Testis (tissue), 3 donors: ENCODE data around the gene CACNB2. TPM values are rescaled to one million over a fixed set of nuclear protein-coding genes. Genes with fewer than 3 reads are reported as not detected.

Experiments
- DNase-seq: peaks from one replicate; pipeline ENCODE4 v3.0.0-alpha.2; 2019
- H3K27ac ChIP-seq, 2 donors: fragments of 200-600 bp; sonication (generic); one replicate each; pipeline ENCODE4 v1.5.1; 2019
- H3K27me3 ChIP-seq: fragments of 200-600 bp; sonication (generic); one replicate; pipeline ENCODE4 v1.5.1; 2019
- H3K36me3 ChIP-seq: fragments of 200-600 bp; sonication (generic); one replicate; pipeline ENCODE4 v1.5.1; 2017; ENCODE audit warnings: low read depth; ENCODE audit errors: missing control alignments
- H3K4me1 ChIP-seq: fragments of 200-600 bp; sonication (generic); one replicate; pipeline ENCODE4 v1.5.1; 2019
- H3K4me3 ChIP-seq, 2 donors: fragments of 200-600 bp; sonication (generic); one replicate each; pipeline ENCODE4 v1.5.1; 2017 to 2019
- H3K9me3 ChIP-seq: fragments of 200-600 bp; sonication (generic); one replicate; pipeline ENCODE4 v1.5.1; 2017
- CTCF ChIP-seq, 3 experiments: fragments of 450-650 bp in 2 of 3; fragments of 200-600 bp in 1 of 3; sonication (generic) in 1 of 3; IDR thresholded peaks; one replicate each; pipeline ENCODE4 v1.5.1; 2016 to 2019; ENCODE audit warnings: antibody characterized with exemption in 3 of 3, mild to moderate bottlenecking in 2 of 3, moderate library complexity in 1 of 3
- POLR2A ChIP-seq: fragments of 450-650 bp; IDR thresholded peaks from one replicate; pipeline ENCODE4 v1.6.1; 2017; ENCODE audit warnings: antibody characterized with exemption, mild to moderate bottlenecking, moderate library complexity
- WGBS, 2 donors: methylation state at CpG; one replicate each; pipeline ENCODE4 v1.1.5; 2018; 5-methylcytosine and 5-hydroxymethylcytosine counted together
- intact Hi-C: fragments of 100-400 bp; cut with DNase I; formaldehyde crosslinking; loops from one replicate; pipeline ENCODE4 v1.15.1; 2023; ENCODE audit warnings: low total_unique reads
- polyA plus RNA-seq: library from polyadenylated mRNA; stranded (reverse); fragments of 350-450 nt; fragmentation: Illumina TruSeq; extraction: RNeasy Lipid Tissue Mini Kit (QIAGEN cat#74804); gene quantifications from one replicate; pipeline ENCODE4 v1.2.3, GENCODE V29; 2014; ENCODE audit warnings: low read depth, low replicate concordance; ENCODE audit not compliant: insufficient read depth
- total RNA-seq, 2 donors: library from RNA; depleted of rRNA; stranded (reverse); fragments of >200 nt; gene quantifications; one replicate each; pipeline ENCODE4 v1.2.3, GENCODE V29; 2016

The CACNB2 gene
- total and polyA plus RNA-seq, 3 donors from 2014 or later, result 1.3 to 4.8 (median 1.4) TPM

DNA sequence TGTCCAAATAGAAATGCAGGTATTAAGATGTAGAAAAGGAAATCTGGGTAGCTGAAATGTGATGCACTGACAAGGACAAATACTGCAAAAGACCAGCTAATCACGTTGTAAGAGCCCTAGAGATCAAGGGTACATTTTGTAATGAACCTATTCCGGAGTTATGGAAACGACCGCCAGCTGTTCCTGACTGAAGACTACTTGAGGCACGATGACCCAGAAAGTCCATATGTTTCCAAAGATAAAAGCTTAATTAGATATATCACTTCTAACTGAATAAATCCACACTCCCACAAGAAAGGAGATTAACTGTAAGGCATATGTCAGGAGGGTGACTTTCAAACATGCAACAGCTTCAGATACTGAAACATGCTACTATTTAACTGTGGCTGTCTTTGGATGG is 257.7 kb downstream of the CACNB2 start:
- no peak for TF ChIP-seq POLR2A
- no peak for TF ChIP-seq CTCF (IDR thresholded peaks at IDR 0.05)
- 37 to 65% methylated on average over 5 of the region's 5 CpGs for WGBS, 2 donors
- Histone ChIP-seq H3K4me3 (no peak overlapping the region), H3K27me3 (no peaks in the 10 kb centered on the region), H3K36me3 (no peaks in the 10 kb centered on the region), H3K9me3 (no peaks in the 10 kb centered on the region), H3K4me1 (peaks cover 2% of the 10 kb centered on the region), H3K27ac (no peak overlapping the region)
- intact Hi-C loops, result no loop called here
- no peak for DNase-seq

GRCh38 chr10:18399158-18399557 is 258.9 kb downstream of the CACNB2 start:
- no peaks in the 10 kb centered on the region for H3K9me3 ChIP-seq
- intact Hi-C loops, result no loop called here
- H3K27me3 ChIP-seq, result no peaks in the 10 kb centered on the region
- H3K4me3 ChIP-seq, result no peak overlapping the region
- TF ChIP-seq POLR2A (no peak), CTCF (IDR thresholded peaks at IDR 0.05) (no peak)
- 95 to 97% methylated on average over 3 of the region's 3 CpGs for WGBS, 2 donors
- DNase-seq, result no peak
- no peaks in the 10 kb centered on the region for H3K36me3 ChIP-seq
- H3K27ac ChIP-seq, result no peak overlapping the region
- H3K4me1 ChIP-seq, result peaks cover 2% of the 10 kb centered on the region

DNA sequence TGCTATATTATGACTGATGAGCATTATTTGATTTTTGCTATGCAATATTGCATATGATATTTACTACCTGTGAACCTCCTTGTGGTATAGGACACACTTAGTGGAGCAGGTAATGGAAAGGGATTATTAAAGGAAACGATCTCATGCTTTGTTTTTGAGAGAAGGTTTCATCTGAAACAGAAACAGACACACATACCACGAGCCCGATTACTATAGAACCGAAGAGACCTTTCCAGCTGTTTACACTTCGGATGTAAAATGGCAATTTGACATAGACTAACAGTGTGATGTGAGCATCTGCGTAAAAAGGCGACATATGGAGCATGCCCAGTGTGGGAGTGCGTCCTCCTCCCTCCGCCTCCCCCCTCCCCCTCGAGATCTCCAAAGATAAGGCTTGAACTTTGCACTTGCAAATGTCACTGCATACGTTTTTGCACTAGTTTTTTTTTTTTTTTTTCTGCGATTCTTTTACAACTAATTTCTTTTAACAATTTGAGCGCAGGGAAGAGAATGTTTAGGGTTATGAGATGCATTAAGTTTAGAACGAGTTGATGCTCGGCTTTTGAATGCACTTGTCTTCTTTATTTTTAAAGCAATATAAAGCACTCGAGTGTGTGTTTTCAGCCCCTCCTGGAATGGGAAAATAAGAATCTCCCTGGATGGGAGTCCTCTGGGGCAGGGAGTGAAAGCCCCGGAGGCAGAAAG is 260.1 kb downstream of the CACNB2 start:
- H3K9me3 ChIP-seq, result no peaks in the 10 kb centered on the region
- TF ChIP-seq CTCF (IDR thresholded peaks at IDR 0.05) (no peak), POLR2A (no peak)
- H3K4me1 ChIP-seq, result peaks cover 2% of the 10 kb centered on the region
- no peaks in the 10 kb centered on the region for H3K27me3 ChIP-seq
- peak overlapping the region in 1 of 2 donors; percentile 4 for H3K4me3 ChIP-seq
- WGBS, 2 donors, result 21 to 28% methylated on average over 17 of the region's 17 CpGs
- no peaks in the 10 kb centered on the region for H3K36me3 ChIP-seq
- intact Hi-C loops, result no loop called here
- no peak overlapping the region for H3K27ac ChIP-seq
- DNase-seq, result no peak

DNA sequence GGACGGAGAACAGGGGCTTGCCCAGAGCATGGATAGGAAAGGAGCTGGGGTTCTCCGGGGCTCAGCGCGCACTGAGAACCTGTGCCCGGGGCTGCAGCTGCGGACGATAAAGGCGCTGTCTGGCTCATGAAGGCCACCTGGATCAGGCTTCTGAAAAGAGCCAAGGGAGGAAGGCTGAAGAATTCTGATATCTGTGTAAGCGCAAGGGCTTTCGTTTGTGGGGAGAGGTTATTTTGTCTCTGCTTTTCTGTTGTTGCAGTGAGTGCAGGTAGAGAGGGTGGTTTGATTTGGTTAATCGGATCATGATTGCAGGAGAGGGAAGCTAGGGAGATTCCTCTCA is 260.7 kb downstream of the CACNB2 start:
- 30 to 33% methylated on average over 11 of the region's 11 CpGs for WGBS, 2 donors
- intact Hi-C loops, result no loop called here
- Histone ChIP-seq H3K4me1 (peaks cover 2% of the 10 kb centered on the region), H3K27ac (no peak overlapping the region), H3K4me3 (peak overlapping the region in 1 of 2 donors; percentile 4), H3K36me3 (no peaks in the 10 kb centered on the region), H3K27me3 (no peaks in the 10 kb centered on the region), H3K9me3 (no peaks in the 10 kb centered on the region)
- DNase-seq, result no peak
- TF ChIP-seq POLR2A (no peak), CTCF (IDR thresholded peaks at IDR 0.05) (no peak)
